HEK293T (cell line): Measurements from ENCODE around the gene ENPEP.

Source experiments
- CTCF ChIA-PET: fragments of 350-600 bp; formaldehyde crosslinking; extraction: SDS; loops from one replicate; lab custom pipeline; 2021; ENCODE audit warnings: antibody characterized with exemption, inconsistent platforms; lab: Yijun Ruan, JAX
- POLR2A ChIA-PET: fragments of 350-600 bp; formaldehyde crosslinking; extraction: SDS; loops from one replicate; lab custom pipeline; 2020; ENCODE audit warnings: antibody characterized with exemption, inconsistent platforms; lab: Yijun Ruan, JAX
- DNase-seq: peaks from one replicate; pipeline ENCODE4 v3.0.0; 2012; ENCODE audit warnings: mixed read lengths; ENCODE audit errors: extremely low spot score
- ARNT ChIP-seq: fragments of 450-650 bp; IDR thresholded peaks from 2 replicates; pipeline ENCODE4 v1.6.1; 2017; ENCODE audit warnings: mild to moderate bottlenecking
- BHLHE40 ChIP-seq: fragments of 450-650 bp; IDR thresholded peaks from 2 replicates; pipeline ENCODE4 v1.6.1; 2016; ENCODE audit warnings: mild to moderate bottlenecking, moderate library complexity, borderline replicate concordance
- CTBP1 ChIP-seq: fragments of 450-650 bp; IDR thresholded peaks from 2 replicates; pipeline ENCODE4 v1.6.1; 2016; ENCODE audit warnings: borderline replicate concordance
- ELF4 ChIP-seq: fragments of 450-650 bp; IDR thresholded peaks from 2 replicates; pipeline ENCODE4 v1.6.1; 2017; ENCODE audit warnings: antibody characterized with exemption
- FOXA1 ChIP-seq: fragments of 450-650 bp; IDR thresholded peaks from 2 replicates; pipeline ENCODE4 v1.6.1; 2016; ENCODE audit warnings: mild to moderate bottlenecking
- FOXK2 ChIP-seq: fragments of 450-650 bp; IDR thresholded peaks from 2 replicates; pipeline ENCODE4 v1.6.1; 2016; ENCODE audit warnings: mild to moderate bottlenecking
- FOXM1 ChIP-seq: fragments of 450-650 bp; IDR thresholded peaks from 2 replicates; pipeline ENCODE4 v1.6.1; 2017; ENCODE audit warnings: mild to moderate bottlenecking, borderline replicate concordance
- HDGF ChIP-seq: fragments of 450-650 bp; IDR thresholded peaks from 2 replicates; pipeline ENCODE4 v1.6.1; 2017; ENCODE audit warnings: antibody characterized with exemption, borderline replicate concordance
- L3MBTL2 ChIP-seq: fragments of 450-650 bp; conservative IDR thresholded peaks from 2 replicates; pipeline ENCODE4 v1.6.1; 2016; ENCODE audit warnings: mild to moderate bottlenecking
- LEF1 ChIP-seq: fragments of 450-650 bp; IDR thresholded peaks from 2 replicates; pipeline ENCODE4 v1.6.1; 2017; ENCODE audit warnings: mild to moderate bottlenecking, borderline replicate concordance
- NFRKB ChIP-seq: fragments of 450-650 bp; IDR thresholded peaks from 2 replicates; pipeline ENCODE4 v1.6.1; 2016; ENCODE audit warnings: mild to moderate bottlenecking, moderate library complexity
- SP1 ChIP-seq: fragments of 450-650 bp; IDR thresholded peaks from 2 replicates; pipeline ENCODE4 v1.6.1; 2017
- SUZ12 ChIP-seq: fragments of 450-650 bp; IDR thresholded peaks from 2 replicates; pipeline ENCODE4 v1.6.1; 2016; ENCODE audit warnings: mild to moderate bottlenecking
- TARDBP ChIP-seq: fragments of 450-650 bp; IDR thresholded peaks from 2 replicates; pipeline ENCODE4 v1.6.1; 2016
- ZNF384 ChIP-seq: fragments of 450-650 bp; IDR thresholded peaks from 2 replicates; pipeline ENCODE4 v1.6.1; 2016
- TF ChIP-seq, protein P1 (sequence below): fragments of 450-650 bp; IDR thresholded peaks from 2 replicates; pipeline ENCODE4 v1.6.1; 2016

Gene ENPEP

DNA sequence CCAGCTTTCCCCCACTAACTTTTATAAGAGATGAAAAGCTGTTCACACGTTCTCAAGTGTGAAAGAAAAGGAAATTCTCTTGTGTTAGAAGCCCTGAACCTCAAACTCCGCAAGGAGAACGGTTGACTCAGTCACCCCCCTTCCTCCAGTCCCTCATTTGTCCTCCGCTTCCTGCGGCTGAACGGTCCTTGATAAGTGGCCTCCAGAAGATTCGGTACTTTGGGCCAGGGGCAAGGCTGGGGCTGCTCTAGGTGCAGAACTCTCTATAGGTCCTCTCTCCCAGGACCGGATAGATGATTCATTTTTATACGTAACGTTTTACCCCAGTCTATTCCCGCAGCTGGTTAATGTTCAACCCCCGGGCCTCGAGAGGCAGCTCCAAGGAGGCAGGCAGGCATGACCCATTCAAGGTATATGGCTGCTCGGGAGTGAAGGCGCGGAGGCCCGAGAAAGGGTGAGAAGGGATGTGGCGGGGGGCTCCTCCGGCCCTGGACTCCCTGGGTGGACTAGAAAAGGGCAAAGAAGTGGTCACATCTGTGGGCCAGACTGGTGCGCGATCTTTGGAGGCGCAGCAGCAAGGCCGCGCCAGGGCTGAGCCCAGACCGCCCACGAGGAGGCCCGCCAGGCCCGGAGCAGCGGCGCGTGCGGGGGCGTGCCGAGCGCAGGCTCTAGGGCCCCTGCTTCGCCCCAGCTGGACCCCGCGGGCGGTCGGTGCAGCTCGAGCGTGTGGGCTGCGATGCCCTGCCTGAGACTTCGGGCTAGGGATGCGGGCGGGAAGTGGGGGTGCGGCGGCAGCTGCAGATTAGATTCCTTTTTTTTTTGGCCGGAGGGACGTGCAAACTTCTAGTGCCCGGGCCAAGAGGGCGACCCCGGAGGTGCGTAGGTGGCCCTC is 135.2 kb downstream of the ENPEP start:
- TF ChIP-seq ZNF384, result no peak
- TF ChIP-seq ARNT, result no peak
- TF ChIP-seq HDGF, result no peak
- no peak for TF ChIP-seq SP1
- no peak for TF ChIP-seq NFRKB
- TF ChIP-seq, protein P1, sequence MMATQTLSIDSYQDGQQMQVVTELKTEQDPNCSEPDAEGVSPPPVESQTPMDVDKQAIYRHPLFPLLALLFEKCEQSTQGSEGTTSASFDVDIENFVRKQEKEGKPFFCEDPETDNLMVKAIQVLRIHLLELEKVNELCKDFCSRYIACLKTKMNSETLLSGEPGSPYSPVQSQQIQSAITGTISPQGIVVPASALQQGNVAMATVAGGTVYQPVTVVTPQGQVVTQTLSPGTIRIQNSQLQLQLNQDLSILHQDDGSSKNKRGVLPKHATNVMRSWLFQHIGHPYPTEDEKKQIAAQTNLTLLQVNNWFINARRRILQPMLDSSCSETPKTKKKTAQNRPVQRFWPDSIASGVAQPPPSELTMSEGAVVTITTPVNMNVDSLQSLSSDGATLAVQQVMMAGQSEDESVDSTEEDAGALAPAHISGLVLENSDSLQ, result no peak
- TF ChIP-seq LEF1, result no peak
- POLR2A ChIA-PET, result interaction anchor here (0.9 kb wide), 1 partner anchor 12 kb away, joined by 3 read pairs; the partner anchor contains the start of gene PITX2
- CTCF ChIA-PET, result no interaction called here
- DNase-seq, result no peak

DNA sequence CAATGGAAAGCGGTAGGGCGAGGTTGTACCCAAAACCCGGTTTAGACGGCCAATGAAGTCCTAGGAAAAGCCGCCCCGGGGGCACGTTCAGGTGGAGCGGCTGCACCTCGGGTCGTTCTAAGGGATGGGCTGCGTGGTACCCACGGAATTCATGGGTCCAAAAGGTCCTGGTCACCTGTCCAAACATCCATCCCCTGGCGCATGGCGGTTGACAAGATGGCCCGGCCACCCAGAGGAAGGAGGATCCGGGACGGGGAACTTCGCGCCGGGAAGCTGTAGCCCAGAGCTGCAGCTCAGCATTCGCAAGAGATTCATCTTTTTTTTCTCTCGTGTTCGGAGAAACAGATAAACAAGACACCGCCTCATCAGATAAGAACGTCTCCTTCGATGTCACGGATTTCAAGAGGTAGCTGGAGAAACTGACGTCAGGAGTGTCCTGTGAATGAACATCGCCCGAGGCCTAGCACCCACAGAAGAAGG is 136.1 kb downstream of the ENPEP start:
- CTCF ChIA-PET, result no interaction called here
- no peak for DNase-seq
- TF ChIP-seq SUZ12, result no peak
- no peak for TF ChIP-seq BHLHE40
- TF ChIP-seq FOXA1, result no peak
- TF ChIP-seq FOXM1, result no peak
- no peak for TF ChIP-seq ZNF384
- TF ChIP-seq LEF1, result no peak
- TF ChIP-seq L3MBTL2, result no peak
- TF ChIP-seq ARNT, result no peak
- no peak for TF ChIP-seq ELF4
- TF ChIP-seq, protein P1, result no peak
- TF ChIP-seq FOXK2, result no peak
- TF ChIP-seq NFRKB, result no peak
- no peak for TF ChIP-seq SP1
- TF ChIP-seq HDGF, result no peak
- TF ChIP-seq CTBP1, result no peak
- TF ChIP-seq TARDBP, result no peak
- POLR2A ChIA-PET, result no interaction called here

DNA sequence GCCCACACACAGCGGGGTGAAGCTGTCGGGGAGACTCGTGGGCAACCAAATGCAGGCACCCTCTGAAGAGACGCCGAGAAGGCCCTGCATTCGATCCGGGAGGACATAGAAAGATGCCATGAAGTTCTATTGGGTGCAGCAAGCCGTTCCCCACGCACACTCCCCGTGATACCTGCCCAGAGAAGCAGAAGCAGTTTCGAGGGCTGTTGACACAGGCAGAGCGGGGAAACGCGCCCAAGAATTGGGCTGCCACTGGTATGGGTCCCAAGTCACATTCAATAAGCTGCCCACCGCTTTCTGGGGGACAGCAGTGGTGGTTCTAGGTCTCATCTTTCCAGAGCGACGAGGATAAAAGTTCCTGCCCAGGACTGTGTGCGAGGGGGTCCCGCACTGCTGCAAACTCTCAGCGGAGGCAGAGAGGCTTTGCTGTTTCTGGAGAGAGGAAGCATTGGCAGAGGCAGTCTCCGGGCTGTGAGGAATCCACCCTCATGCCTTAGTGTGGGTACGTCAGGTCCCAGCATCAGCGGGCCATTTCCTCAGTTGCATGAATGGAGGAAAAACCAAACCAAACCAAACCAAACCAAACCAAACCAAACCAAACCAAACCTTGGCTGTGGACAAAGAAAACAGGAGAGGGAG is 136.8 kb downstream of the ENPEP start:
- ChIA-PET POLR2A (no interaction called here), CTCF (no interaction called here)
- no peak for DNase-seq

DNA sequence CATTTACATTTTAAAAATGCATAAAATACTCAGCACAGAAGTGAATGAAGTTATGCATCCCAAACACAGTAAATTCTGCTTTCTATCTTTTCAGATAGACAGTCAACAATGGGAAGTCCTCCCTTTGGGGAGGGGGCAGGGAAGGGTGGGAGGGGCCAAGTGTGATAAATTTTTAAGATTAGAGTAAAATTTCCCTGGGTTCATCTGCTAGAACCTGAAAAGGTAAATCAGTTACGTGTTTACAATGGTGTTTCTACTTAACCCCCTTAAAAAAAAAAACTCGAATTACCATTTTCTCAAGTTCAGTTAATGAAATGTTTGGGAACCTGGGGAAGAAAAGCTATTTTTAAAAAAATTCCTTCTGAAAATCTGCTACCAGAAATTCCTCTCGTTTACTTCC is 137.8 kb downstream of the ENPEP start:
- POLR2A ChIA-PET, result no interaction called here
- CTCF ChIA-PET, result interaction anchor here (0.6 kb wide), 2 partner anchors 10 to 409 kb away, joined by 3 to 5 read pairs; no protein-coding TSS in a partner anchor
- TF ChIP-seq FOXK2, result no peak
- TF ChIP-seq NFRKB, result no peak
- TF ChIP-seq, protein P1, result no peak
- no peak for TF ChIP-seq BHLHE40
- TF ChIP-seq TARDBP, result no peak
- no peak for TF ChIP-seq SP1
- TF ChIP-seq LEF1, result no peak
- TF ChIP-seq L3MBTL2, result no peak
- TF ChIP-seq ARNT, result no peak

More for the DNA sequence above, 136.8 kb downstream of the ENPEP start:
- TF ChIP-seq BHLHE40, result no peak
- no peak for TF ChIP-seq SUZ12
- no peak for TF ChIP-seq ELF4
- TF ChIP-seq SP1, result no peak
- no peak for TF ChIP-seq ZNF384
- no peak for TF ChIP-seq ARNT
- TF ChIP-seq NFRKB, result no peak
- TF ChIP-seq FOXK2, result no peak
- TF ChIP-seq HDGF, result no peak

DNA sequence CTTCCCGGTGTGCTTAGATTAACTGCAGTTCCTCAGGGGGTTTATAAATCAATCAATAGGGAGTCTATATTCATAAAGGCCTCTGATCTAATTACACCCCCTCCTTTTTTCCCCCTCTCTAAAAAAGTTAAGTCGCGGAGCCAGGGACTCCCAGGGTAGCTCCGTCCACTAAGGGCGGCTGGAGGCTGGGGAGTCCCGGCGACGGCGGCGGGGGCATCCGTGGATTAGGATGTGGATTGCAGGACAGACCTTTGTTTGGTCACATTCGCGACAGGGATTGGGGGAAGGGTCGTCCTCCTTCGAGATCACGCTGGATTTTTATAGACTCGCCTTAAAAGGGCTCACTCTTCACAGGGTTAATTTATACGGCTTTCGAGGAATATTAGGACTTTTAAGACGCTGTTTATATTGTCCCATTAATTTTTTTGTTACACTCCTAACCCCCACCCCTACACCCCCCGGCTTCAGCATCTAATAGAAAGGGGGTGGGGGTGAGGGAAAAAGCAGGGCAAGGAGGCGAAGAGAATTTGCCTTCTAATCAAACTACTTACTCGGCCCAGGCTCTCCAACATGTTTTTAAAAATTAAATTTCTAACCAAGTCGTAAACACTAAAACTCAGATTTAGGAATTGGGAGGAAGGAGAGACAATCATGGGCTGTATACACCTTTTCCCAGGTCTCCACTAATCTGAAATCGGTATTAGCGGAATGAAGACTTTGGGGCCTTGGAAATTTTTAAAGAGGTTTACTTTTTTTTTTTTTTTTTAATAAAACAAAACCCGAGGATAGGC is 138.4 kb downstream of the ENPEP start:
- no peak for TF ChIP-seq NFRKB
- TF ChIP-seq FOXK2, result no peak
- TF ChIP-seq ARNT, result no peak
- TF ChIP-seq SUZ12, result no peak
- TF ChIP-seq, protein P1, result no peak
- TF ChIP-seq L3MBTL2, result no peak
- no peak for TF ChIP-seq FOXM1
- no peak for TF ChIP-seq HDGF
- TF ChIP-seq SP1, result no peak
- TF ChIP-seq LEF1, result no peak
- no peak for TF ChIP-seq CTBP1
- no peak for TF ChIP-seq ZNF384
- TF ChIP-seq BHLHE40, result no peak
- TF ChIP-seq ELF4, result no peak
- no peak for TF ChIP-seq TARDBP
- TF ChIP-seq FOXA1, result no peak
- POLR2A ChIA-PET, result interaction anchor here (1.0 kb wide), 1 partner anchor 9 kb away, joined by 4 read pairs; no protein-coding TSS in a partner anchor
- CTCF ChIA-PET, result interaction anchor here (0.6 kb wide), 2 partner anchors 9 to 408 kb away, joined by 3 to 5 read pairs; no protein-coding TSS in a partner anchor
- no peak for DNase-seq

More for the DNA sequence above, 137.8 kb downstream of the ENPEP start:
- no peak for DNase-seq
